SH-SY5Y (cell line): ENCODE data around the gene COX19.
A peak's percentile ranks its signal among the peaks of the same experiment; 100 is the strongest.

Experiments used
- GATA2 ChIP-seq: IDR thresholded peaks from 2 replicates; pipeline ENCODE4 v1.6.1; 2011; ENCODE audit warnings: mild to moderate bottlenecking, low read depth, low read length
- GATA3 ChIP-seq: IDR thresholded peaks from 2 replicates; pipeline ENCODE4 v1.6.1; 2011; ENCODE audit warnings: low read depth, mild to moderate bottlenecking, low read length, moderate library complexity

GRCh38 chr7:964401-965231 is 10.7 kb downstream of the COX19 start:
- TF ChIP-seq GATA2 = peak; percentile 75
- TF ChIP-seq GATA3 = no peak
